NCI-H1436 (cell line): ENCODE measurements around the gene PRKCI.
"Not testable (repeated sequence)": the region's sequence is repeated elsewhere in the genome, so short reads cannot be mapped to it uniquely, and the experiment has no call there.

Experiments
- DNase-seq: peaks from one replicate; lab custom pipeline; 2025; lab: John Stamatoyannopoulos, UW

PRKCI gene

GRCh38 chr3:170343859-170344258, 121.6 kb downstream of the PRKCI start:
- DNase-seq, result not testable (repeated sequence)

- DNase-seq, result no peak
Observed at GRCh38 chr3:170344971-170345370, 122.7 kb downstream of the PRKCI start.

- DNase-seq, result no peak
Observed at GRCh38 chr3:170346481-170347392, 124.5 kb downstream of the PRKCI start.

DNA sequence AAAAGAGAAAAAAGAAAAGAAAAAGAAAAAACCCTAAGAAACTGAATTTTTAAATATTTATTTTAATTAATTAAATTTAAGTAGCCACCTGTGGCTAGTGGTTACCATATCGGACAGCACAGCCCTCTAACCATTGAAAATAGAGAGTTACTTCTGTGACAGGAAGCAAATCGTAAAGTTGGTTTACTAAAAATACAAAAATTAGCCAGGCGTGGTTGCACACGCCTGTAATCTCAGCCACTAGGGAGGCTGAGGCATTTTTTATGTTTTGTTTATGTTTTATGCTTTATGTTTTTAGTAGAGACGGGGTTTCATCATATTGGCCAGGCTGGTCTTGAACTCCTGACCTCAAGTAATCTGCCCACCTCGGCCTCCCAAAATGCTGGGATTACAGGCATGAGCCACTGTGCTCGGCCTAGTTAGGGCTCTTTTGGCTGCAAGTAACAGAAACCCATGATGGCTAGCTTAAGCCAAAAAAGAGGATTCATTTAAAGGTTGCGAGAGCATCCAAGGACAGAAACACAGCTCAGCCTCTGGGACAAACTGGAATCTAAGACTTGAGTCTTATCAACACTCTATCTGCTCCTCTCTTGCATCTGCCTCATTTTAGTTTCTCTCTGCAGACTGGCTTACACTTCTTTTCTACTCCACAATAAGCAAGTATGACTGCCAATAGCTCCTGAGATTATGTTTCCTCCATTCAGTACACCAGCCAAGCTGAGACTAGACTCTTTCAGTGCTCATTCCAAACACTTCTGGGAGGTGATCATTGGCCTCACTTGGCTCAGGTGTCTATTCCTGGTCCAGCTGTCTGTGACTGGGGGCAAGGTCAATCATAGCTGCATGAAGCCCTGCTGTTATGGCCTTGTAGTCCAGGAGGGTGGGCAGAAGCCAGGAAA, 128.5 kb downstream of the PRKCI start:
- DNase-seq, result no peak

- DNase-seq, result no peak
Observed at GRCh38 chr3:170352936-170353335, 130.7 kb downstream of the PRKCI start.

- DNase-seq, result no peak
Observed at GRCh38 chr3:170353485-170353884, 131.3 kb downstream of the PRKCI start.

DNA sequence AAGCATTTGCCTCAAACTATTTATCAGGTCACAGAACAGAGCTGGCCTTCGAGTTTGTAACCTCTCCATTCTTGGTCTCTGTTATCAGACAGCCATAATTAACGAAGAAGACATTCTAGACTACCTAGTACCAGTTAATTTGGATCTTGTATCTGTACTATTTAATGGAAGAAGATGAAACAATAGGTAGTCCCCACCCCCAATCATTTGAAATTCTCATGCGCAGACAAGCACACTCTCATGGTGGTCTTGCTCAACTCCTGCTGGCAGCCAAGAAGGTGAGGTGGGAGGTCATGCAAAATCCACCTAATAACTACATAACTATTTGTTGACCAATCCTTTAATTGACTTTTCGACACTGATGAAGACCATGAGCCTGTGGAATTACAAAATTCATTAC, 132.5 kb downstream of the PRKCI start:
- no peak for DNase-seq
